Liver (tissue), 9 donors: ENCODE results near the gene PKP4. TPM values are rescaled to one million over a fixed set of nuclear protein-coding genes. Genes with fewer than 3 reads are reported as not detected.

Experiments used
- DNase-seq: peaks from one replicate; pipeline ENCODE4 v3.0.0-alpha.2; 2017; ENCODE audit warnings: low spot score
- H3K27ac ChIP-seq, 2 donors: one replicate each; pipeline ENCODE4 v1.7.0; 2013; ENCODE audit warnings: inconsistent platforms in 2 of 2, low read length in 2 of 2, control low read depth in 1 of 2, low read depth in 1 of 2, mild to moderate bottlenecking in 1 of 2
- H3K27me3 ChIP-seq, 4 donors: one replicate each; pipeline versions ENCODE4 v1.6.1 to v1.7.0; 2013; ENCODE audit warnings: low read length in 3 of 4, inconsistent platforms in 1 of 4, mild to moderate bottlenecking in 1 of 4, moderate library complexity in 1 of 4; ENCODE audit not compliant: control insufficient read depth in 4 of 4, insufficient read depth in 4 of 4
- H3K36me3 ChIP-seq, 4 donors: one replicate each; pipeline versions ENCODE4 v1.6.1 to v1.7.0; 2013; ENCODE audit warnings: low read length in 3 of 4, mild to moderate bottlenecking in 3 of 4, low read depth in 1 of 4, moderate library complexity in 1 of 4; ENCODE audit not compliant: control insufficient read depth in 4 of 4, insufficient read depth in 3 of 4
- H3K4me1 ChIP-seq, 4 donors: one replicate each; pipeline versions ENCODE4 v1.6.1 to v1.7.0; 2013; ENCODE audit warnings: low read length in 3 of 4, mild to moderate bottlenecking in 3 of 4, moderate library complexity in 1 of 4; ENCODE audit not compliant: control insufficient read depth in 4 of 4, insufficient read depth in 4 of 4
- H3K4me3 ChIP-seq, 3 donors: one replicate each; pipeline versions ENCODE4 v1.6.1 to v1.7.0; 2013; ENCODE audit warnings: low read length in 3 of 3, control low read depth in 1 of 3, low read depth in 1 of 3, mild to moderate bottlenecking in 1 of 3
- H3K9ac ChIP-seq, 2 donors: one replicate each; pipeline ENCODE4 v1.7.0; 2013; ENCODE audit warnings: low read length in 2 of 2, mild to moderate bottlenecking in 2 of 2, moderate library complexity in 2 of 2, control low read depth in 1 of 2, low read depth in 1 of 2
- H3K9me3 ChIP-seq, 4 donors: one replicate each; pipeline versions ENCODE4 v1.6.1 to v1.7.0; 2013; ENCODE audit warnings: low read length in 3 of 4; ENCODE audit not compliant: control insufficient read depth in 4 of 4
- ATF3 ChIP-seq: IDR thresholded peaks from 2 replicates; pipeline ENCODE4 v1.6.1; 2016; ENCODE audit warnings: antibody characterized with exemption
- CTCF ChIP-seq: fragments of 150-350 bp; IDR thresholded peaks from 2 replicates; pipeline ENCODE4 v1.5.1; 2017; ENCODE audit warnings: improper control_type of control experiment, low read depth, low read length; ENCODE audit not compliant: missing input control
- FOXA1 ChIP-seq: IDR thresholded peaks from 2 replicates; pipeline ENCODE4 v1.6.1; 2016; ENCODE audit warnings: antibody characterized with exemption
- GABPA ChIP-seq, 2 donors: IDR thresholded peaks in 1 of 2; conservative IDR thresholded peaks in 1 of 2; 2 replicates each; pipeline ENCODE4 v1.6.1; 2016; ENCODE audit warnings: antibody characterized with exemption in 2 of 2, mild to moderate bottlenecking in 1 of 2, moderate library complexity in 1 of 2
- HNF4G ChIP-seq: IDR thresholded peaks from 2 replicates; pipeline ENCODE4 v1.6.1; 2016; ENCODE audit warnings: antibody characterized with exemption
- JUND ChIP-seq, 2 donors: IDR thresholded peaks; 2 replicates each; pipeline ENCODE4 v1.6.1; 2016; ENCODE audit warnings: antibody characterized with exemption in 2 of 2
- NR2F2 ChIP-seq: IDR thresholded peaks from 2 replicates; pipeline ENCODE4 v1.6.1; 2016; ENCODE audit warnings: antibody characterized with exemption
- RAD21 ChIP-seq, 2 donors: IDR thresholded peaks; 2 replicates each; pipeline ENCODE4 v1.6.1; 2016; ENCODE audit warnings: antibody characterized with exemption in 2 of 2, mild to moderate bottlenecking in 2 of 2
- SP1 ChIP-seq: IDR thresholded peaks from 2 replicates; pipeline ENCODE4 v1.6.1; 2018; ENCODE audit warnings: antibody characterized with exemption, mild to moderate bottlenecking
- TAF1 ChIP-seq: conservative IDR thresholded peaks from 2 replicates; pipeline ENCODE4 v1.6.1; 2016; ENCODE audit warnings: antibody characterized with exemption, mild to moderate bottlenecking
- YY1 ChIP-seq: IDR thresholded peaks from 2 replicates; pipeline ENCODE4 v1.6.1; 2016; ENCODE audit warnings: antibody characterized with exemption, mild to moderate bottlenecking
- WGBS: extraction: QIAGEN DNeasy Blood & Tissue Kit; methylation state at CpG from one replicate; pipeline ENCODE4 v1.1.7; 2013; 5-methylcytosine and 5-hydroxymethylcytosine counted together
- polyA plus RNA-seq, 2 donors: library from polyadenylated mRNA; stranded (reverse) in 1 of 2; unstranded in 1 of 2; fragments of 200-250 nt in 1 of 2; fragments of >200 nt in 1 of 2; fragmentation: Nextera tagmentation in 1 of 2; extraction: Ambion mirVana in 1 of 2; gene quantifications; one replicate each; pipeline versions ENCODE4 v1.2.1 to v1.2.3, GENCODE V29; 2013 to 2015
- total RNA-seq, 2 donors: library from RNA; depleted of rRNA; stranded (reverse); fragments of >200 nt; gene quantifications; one replicate each; pipeline ENCODE4 v1.2.3, GENCODE V29; 2014
- TF ChIP-seq, protein P1 (sequence below): IDR thresholded peaks from 2 replicates; pipeline ENCODE4 v1.6.1; 2016; ENCODE audit warnings: antibody characterized with exemption, mild to moderate bottlenecking
- TF ChIP-seq, protein P2 (sequence below): IDR thresholded peaks from 2 replicates; pipeline ENCODE4 v1.6.1; 2016; ENCODE audit warnings: antibody characterized with exemption
- donor health status: healthy.
- donor health status: healthy.
- donor health status: healthy.
- donor health status: healthy.
- donor health status: healthy.

PKP4 gene
- total and polyA plus RNA-seq, 4 donors = 7.7 to 33.8 (median 19.0) TPM

DNA sequence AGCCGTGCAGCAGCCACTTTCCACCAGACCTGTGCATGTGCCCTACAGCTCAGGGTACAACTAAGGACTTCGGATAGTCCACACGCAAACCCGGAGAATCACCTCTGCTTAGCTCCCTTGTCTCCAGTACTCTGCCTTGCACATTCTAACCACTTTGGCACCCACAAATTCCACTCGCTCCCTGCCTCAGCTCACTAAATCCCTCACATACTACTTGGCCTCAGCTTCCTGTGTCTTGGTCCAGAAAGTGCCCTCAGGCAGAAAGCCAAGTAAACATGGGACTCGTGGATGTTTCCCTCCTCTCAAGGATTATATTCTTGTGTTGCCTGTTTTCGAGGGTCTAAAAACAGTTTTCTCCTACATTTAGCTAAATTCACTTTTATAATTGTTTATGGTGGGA, 180.6 kb downstream of the PKP4 start:
- Histone ChIP-seq H3K9ac (no peak overlapping the region), H3K4me3 (no peak overlapping the region), H3K36me3 (peaks cover 6 to 25% (median 10%) of the 10 kb centered on the region in 4 donors), H3K4me1 (no peaks in the 10 kb centered on the region), H3K27me3 (no peaks in the 10 kb centered on the region), H3K9me3 (no peaks in the 10 kb centered on the region), H3K27ac (no peak overlapping the region)
- DNase-seq = no peak
- TF ChIP-seq RAD21 (IDR thresholded peaks at IDR 0.05) (no peak), YY1 (no peak), JUND (IDR thresholded peaks at IDR 0.05) (no peak), CTCF (no peak), TAF1 (no peak)
- TF ChIP-seq, protein P1, sequence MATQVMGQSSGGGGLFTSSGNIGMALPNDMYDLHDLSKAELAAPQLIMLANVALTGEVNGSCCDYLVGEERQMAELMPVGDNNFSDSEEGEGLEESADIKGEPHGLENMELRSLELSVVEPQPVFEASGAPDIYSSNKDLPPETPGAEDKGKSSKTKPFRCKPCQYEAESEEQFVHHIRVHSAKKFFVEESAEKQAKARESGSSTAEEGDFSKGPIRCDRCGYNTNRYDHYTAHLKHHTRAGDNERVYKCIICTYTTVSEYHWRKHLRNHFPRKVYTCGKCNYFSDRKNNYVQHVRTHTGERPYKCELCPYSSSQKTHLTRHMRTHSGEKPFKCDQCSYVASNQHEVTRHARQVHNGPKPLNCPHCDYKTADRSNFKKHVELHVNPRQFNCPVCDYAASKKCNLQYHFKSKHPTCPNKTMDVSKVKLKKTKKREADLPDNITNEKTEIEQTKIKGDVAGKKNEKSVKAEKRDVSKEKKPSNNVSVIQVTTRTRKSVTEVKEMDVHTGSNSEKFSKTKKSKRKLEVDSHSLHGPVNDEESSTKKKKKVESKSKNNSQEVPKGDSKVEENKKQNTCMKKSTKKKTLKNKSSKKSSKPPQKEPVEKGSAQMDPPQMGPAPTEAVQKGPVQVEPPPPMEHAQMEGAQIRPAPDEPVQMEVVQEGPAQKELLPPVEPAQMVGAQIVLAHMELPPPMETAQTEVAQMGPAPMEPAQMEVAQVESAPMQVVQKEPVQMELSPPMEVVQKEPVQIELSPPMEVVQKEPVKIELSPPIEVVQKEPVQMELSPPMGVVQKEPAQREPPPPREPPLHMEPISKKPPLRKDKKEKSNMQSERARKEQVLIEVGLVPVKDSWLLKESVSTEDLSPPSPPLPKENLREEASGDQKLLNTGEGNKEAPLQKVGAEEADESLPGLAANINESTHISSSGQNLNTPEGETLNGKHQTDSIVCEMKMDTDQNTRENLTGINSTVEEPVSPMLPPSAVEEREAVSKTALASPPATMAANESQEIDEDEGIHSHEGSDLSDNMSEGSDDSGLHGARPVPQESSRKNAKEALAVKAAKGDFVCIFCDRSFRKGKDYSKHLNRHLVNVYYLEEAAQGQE = no peak
- 82% methylated on average over 7 of the region's 7 CpGs for WGBS

DNA sequence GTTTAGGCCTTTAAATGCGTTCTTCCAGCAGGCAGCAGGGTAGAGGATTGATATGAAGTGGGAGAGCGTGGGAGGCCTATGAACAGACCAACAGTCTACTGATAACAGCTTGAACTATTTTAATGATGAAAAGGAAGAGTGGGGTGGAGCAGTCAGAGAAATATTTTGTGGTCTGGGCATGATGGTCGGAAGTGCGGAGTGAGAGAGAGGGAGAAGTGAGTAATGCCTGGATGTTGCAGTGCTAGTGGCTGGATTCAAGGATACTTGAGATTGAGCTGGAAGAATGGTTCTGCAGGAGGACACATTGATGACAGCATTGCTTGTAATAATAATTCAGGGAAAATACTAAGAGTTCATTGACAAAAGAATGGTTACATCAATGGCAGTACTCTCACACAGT, 187.4 kb downstream of the PKP4 start:
- DNase-seq = no peak
- Histone ChIP-seq H3K27me3 (no peaks in the 10 kb centered on the region), H3K4me3 (no peak overlapping the region), H3K4me1 (no peaks in the 10 kb centered on the region), H3K36me3 (peaks cover 4 to 14% (median 7%) of the 10 kb centered on the region in 4 donors), H3K27ac (no peak overlapping the region), H3K9ac (no peak overlapping the region), H3K9me3 (no peaks in the 10 kb centered on the region)
- no peak for TF ChIP-seq YY1
- TF ChIP-seq ATF3 = no peak
- no peak for TF ChIP-seq HNF4G
- no peak for TF ChIP-seq FOXA1
- no peak for TF ChIP-seq GABPA (IDR thresholded peaks at IDR 0.05 in 1 of 2, conservative IDR thresholded peaks at IDR 0.05 in 1 of 2)
- no peak for TF ChIP-seq NR2F2
- TF ChIP-seq, protein P1 = no peak
- TF ChIP-seq CTCF = no peak
- TF ChIP-seq SP1 = no peak
- TF ChIP-seq RAD21 (IDR thresholded peaks at IDR 0.05) = no peak
- TF ChIP-seq, protein P2, sequence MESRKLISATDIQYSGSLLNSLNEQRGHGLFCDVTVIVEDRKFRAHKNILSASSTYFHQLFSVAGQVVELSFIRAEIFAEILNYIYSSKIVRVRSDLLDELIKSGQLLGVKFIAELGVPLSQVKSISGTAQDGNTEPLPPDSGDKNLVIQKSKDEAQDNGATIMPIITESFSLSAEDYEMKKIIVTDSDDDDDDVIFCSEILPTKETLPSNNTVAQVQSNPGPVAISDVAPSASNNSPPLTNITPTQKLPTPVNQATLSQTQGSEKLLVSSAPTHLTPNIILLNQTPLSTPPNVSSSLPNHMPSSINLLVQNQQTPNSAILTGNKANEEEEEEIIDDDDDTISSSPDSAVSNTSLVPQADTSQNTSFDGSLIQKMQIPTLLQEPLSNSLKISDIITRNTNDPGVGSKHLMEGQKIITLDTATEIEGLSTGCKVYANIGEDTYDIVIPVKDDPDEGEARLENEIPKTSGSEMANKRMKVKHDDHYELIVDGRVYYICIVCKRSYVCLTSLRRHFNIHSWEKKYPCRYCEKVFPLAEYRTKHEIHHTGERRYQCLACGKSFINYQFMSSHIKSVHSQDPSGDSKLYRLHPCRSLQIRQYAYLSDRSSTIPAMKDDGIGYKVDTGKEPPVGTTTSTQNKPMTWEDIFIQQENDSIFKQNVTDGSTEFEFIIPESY = no peak
- 73% methylated on average over 4 of the region's 4 CpGs for WGBS
